ENCODE measurements around the gene KCND3.
A peak's percentile ranks its signal among the peaks of the same experiment; 100 is the strongest.

Gene KCND3

DNA sequence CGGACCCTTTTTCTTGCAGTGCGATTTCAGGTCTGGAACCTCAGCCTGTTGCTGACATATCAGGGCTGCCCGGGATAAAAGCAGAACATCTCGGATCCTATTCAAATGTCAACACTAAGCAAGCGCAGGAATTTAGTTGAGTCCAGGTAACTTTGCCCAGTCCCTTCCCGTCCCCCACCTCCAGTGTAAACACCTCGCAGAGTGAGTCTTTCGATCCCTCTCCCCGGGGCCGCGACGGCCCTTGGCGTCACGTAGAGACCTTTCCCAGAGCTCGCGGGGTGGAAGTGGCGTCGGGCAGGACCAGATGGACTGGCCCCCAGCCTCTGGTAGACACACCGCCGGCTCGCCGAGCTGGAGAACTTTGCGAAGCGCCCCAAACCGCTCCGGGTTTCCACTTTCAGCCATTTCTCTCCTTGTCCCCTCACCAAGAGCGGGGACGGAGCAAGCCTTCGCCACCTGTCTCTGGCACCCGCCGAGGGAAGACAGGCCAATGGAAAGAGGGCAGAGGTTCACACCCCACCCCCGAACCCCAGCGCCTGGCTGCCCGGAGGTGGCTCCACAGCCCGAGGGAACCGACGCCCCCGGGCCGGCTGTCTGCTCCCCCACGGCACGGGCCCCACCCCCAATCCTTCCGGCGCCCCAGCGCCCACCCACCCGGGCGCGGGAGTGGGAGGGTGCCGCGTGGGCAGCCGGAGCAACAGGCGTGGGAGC lies 570 bp downstream of the KCND3 start:
- peak in 3 of 51 donors; percentile 30 to 58 (median 53) for DNase-seq

DNA sequence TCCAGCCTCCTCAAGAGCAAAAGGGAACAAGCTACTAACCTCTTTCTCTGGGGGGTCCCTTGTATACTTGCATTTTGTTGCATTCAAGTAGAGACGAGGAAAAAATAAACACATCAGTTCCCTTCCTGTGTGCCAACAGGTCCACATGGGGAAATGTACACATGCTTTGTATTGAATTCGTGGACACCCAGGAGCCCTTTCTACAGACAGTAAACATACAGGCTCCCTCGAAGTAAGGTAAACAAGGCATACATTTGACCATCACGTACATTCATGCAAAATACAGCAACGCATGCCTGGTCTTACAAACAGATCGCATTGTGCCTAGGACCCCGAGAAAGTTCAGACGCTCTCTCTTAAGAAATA lies 1.1 kb downstream of the KCND3 start:
- no peak for DNase-seq

DNA sequence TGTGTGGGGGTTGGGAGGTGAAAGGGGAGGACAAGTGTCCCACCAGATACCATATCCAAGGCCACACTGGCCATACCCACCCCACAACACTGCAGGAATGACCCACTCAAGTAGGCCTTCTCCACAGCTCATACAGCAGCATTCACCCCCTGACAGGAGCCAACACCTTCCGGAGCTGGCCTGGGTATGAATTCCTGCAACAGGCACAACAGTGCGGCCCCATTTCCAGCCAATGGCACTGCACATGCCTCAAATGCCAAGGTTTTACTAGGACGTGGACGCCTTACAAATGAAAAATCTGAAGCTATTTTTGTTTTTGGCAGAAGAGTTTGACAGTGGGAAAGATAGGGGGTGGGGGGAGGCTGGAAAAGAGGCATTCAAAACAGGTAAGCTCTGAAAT lies 2.0 kb downstream of the KCND3 start:
- no peak for DNase-seq

DNA sequence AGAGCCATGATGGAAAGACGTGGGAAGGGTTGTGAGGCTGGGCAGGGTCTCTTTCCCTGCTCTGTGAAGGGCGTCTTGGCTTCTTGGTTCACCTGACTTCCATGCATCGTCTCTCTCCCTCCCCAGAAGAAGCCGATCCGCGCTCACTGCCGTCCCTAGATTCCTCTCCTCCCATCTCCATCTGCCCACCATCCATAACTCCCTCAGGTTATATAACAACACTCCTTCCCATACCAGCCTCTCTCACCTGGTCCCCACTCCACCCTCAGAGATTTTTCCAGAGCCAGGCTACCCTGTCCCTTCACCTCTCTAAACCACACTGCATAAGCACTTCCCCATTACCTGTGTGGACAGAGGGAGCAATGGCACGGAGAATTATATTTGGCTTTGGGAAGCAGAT lies 6.0 kb downstream of the KCND3 start:
- no peak for DNase-seq

DNA sequence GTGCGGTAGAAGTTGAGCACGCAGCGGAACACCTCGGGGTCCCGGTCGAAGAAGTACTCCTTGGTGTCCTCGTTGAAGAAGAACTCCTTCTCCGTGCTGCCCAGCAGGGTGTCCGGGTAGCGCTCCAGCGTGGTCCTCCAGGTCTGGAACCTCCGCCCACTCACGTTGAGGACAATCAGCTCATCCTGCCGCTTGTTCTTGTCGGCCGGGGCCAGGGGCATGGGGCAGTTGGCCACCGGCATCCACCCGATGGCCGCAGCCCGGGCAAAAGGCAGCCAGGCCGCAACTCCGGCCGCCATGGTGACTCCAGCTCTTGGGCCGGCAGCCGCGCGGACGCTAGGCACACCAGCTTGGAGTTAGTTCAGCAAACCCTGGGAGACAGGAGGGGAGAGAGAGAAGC lies 7.0 kb downstream of the KCND3 start:
- DNase-seq: no peak

DNA sequence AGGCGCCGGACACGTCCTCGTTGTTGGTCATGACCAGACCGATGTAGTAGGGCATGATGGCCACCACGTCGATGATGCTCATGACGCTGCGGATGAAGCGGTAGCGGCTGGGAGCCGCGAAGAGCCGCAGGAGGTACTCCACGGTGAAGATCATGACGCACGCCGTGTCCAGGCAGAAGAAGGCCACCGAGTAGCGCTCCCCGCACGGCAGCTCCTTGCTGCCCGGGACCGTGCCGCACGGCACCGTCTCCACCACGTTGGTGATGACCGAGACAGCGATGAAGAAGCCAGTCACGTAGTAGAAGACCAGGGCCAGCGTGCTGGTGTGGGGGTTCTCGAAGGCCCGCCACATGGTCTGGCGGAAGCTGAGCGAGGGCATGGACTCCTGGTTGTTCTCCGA lies 7.6 kb downstream of the KCND3 start:
- no peak for DNase-seq

GRCh38 chr1:111981090-111981489 lies 8.4 kb downstream of the KCND3 start:
- DNase-seq: no peak

GRCh38 chr1:111980686-111981085 lies 8.8 kb downstream of the KCND3 start:
- DNase-seq: no peak

- no peak for DNase-seq
These were observed 10.8 kb downstream of the KCND3 start for GRCh38 chr1:111978695-111979094.

DNA sequence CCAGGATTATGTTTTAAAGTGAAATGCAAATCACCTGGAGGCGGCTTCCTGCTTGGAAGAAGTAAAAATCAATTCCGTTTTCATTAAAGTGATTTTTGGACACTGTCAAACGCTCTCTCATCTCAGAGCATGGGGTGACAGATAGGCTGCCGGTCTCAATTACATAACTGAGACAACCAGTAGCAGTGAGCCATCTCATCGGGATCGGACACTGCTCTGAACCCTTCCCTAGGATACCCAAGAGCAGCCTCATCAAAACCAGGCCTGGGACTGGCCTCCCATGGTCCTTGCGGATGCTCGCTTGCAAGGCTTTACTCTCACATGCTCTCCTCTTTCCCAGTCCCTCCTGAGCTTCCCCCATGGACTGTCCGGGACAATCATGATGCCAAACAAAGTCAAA lies 12.1 kb downstream of the KCND3 start:
- DNase-seq: no peak

- no peak for DNase-seq
These were observed 12.6 kb downstream of the KCND3 start for GRCh38 chr1:111976842-111977241.

DNA sequence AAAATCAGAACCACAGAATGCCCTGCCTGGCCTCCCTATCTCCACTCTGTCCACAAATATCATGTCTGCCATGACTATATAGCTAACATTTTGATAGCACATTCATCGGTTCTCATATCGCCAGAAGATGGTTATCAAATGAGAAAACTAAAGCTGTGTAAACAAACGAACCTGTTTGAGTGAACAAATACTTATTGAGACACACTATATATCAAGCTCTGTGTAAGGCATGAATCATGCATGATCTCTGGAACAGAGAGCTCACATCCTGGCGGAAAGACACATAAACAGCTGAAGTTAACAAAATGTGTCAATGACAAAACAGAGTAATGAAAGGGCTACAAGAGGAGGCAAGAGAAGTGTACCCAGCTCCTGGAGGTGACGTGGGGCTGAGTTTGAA lies 13.1 kb downstream of the KCND3 start:
- no peak for DNase-seq

DNA sequence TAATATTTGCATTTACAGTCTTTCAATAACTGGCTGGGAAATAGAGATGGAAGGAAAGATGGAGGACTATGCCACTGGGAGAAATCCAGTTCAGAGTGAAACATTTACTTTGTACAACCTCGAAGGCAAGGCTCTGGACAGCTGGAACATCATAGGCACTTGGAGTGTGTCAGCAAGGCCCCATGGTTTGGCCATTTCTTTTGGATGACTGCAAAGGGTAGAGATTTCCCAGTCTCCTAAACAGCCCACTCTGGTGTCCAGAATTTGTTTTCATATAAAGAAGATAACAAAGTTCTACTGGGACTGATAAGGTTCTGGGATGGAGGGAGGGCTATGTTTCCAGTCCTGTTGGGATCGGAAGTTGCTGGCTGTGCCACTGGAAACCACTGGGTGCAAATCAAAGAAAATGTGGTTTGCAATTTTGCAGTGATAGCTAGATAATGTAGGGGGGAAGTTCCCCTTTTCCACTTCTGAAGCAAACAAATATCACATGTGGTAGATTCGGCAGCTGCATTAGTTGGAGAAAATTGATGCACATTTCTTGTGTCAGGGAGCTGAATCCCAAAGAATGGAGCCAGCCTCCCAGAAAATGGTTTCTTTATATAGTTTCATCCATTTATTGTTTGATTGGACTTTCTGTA lies 16.2 kb downstream of the KCND3 start:
- DNase-seq: no peak

- no peak for DNase-seq
These were observed 18.1 kb downstream of the KCND3 start for GRCh38 chr1:111971396-111971795.

- DNase-seq: no peak
These were observed 21.0 kb downstream of the KCND3 start for GRCh38 chr1:111968511-111968910.

DNA sequence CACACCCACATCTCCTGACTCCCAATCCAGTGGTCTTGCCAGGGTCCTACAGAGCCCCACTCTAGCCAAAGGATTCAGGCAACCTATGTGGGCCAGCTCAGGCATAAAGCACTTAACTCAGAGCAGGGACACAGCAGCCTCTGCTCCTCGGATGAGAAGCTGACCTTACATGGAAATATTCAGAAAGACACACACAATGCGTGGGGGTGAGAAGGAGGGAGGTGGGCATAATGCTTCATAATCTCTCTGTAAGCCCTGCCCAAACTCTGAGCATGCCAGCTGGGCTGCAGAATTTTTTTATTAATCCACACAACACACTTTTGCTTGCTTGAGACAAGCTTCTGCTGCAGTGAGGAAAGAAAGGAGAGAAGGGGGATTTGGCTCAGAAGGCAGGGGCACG lies 21.6 kb downstream of the KCND3 start:
- DNase-seq: no peak

GRCh38 chr1:111967067-111967690 lies 22.3 kb downstream of the KCND3 start:
- peak in 2 of 51 donors; percentile 3 to 5 for DNase-seq

GRCh38 chr1:111965781-111966443 lies 23.6 kb downstream of the KCND3 start:
- DNase-seq: no peak

DNA sequence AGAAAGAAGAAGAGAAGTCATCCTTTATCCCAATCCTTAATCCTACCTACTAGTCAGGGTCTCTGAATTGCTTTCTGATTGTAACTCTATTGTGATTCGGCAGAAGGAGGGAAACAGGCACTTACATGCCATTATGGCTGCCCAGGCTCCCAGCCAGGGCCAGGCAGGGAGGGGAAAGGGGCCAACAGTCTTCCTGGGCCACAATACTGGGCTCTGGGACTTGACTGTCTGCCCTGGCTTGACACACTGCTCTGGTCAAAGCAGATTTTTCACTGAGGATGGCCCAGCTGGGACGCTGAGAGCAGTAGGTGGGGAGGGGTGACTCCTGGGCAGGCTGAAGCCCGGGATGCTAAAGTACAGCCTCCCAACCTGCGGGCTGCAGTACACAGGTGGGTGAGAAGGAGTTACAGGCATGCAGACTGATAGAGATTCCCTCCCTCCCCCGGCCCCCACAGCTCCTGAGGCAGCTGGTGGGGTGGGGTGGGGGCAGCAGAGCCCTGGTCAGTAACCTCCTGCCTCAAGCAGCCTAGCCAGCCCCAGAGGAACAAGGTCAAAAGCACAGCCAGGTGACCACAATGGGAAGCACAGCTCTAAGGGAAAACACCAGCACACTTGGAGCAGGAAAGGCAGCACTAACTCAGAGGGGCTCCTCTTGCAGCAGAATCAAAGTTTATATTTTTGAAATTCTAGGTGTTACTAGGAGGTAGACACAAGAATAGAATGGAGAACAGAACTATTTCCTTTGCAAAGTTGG lies 25.3 kb downstream of the KCND3 start:
- peak in 15 of 51 donors; percentile 6 to 35 (median 21) for DNase-seq

- peak in 24 of 51 donors; percentile 3 to 53 (median 20) for DNase-seq
These were observed 27.5 kb downstream of the KCND3 start for GRCh38 chr1:111961773-111962565.

GRCh38 chr1:111961016-111961415 lies 28.5 kb downstream of the KCND3 start:
- DNase-seq: peak in 14 of 51 donors; percentile 8 to 50 (median 23)

Data from hypothalamus (tissue), 51 donors.